ENCODE data around the gene HDAC10.

The HDAC10 gene

GRCh38 chr22:50250555-50251476 lies at the start of gene HDAC10:
TSS of gene HDAC10 (minus strand) at chr22:50251265. CDS start at chr22:50251032, 233 bp downstream.
- Histone ChIP-seq H3K4me3 (ENCODE audit: low read length in 2 of 2) (peak within 1 kb of the TSS; percentile 72 to 88), H3K36me3 (ENCODE audit: control insufficient read depth in 2 of 2, insufficient read depth in 2 of 2, low read length in 2 of 2) (peaks cover 8 to 12% of the 10 kb centered on the region in 2 donors), H3K27ac (ENCODE audit: low read length) (peak within 1 kb of the TSS; percentile 74), H3K9me3 (ENCODE audit: control insufficient read depth in 2 of 2, low read length in 2 of 2) (no peaks in the 10 kb centered on the region), H3K4me1 (ENCODE audit: control insufficient read depth, insufficient read depth, low read length) (peaks cover 35% of the 10 kb centered on the region), H3K27me3 (ENCODE audit: control insufficient read depth in 1 of 2, insufficient read depth in 2 of 2, low read length in 2 of 2) (no peaks in the 10 kb centered on the region), H3K9ac (ENCODE audit: low read length in 2 of 2) (peak within 1 kb of the TSS; percentile 76)

DNA sequence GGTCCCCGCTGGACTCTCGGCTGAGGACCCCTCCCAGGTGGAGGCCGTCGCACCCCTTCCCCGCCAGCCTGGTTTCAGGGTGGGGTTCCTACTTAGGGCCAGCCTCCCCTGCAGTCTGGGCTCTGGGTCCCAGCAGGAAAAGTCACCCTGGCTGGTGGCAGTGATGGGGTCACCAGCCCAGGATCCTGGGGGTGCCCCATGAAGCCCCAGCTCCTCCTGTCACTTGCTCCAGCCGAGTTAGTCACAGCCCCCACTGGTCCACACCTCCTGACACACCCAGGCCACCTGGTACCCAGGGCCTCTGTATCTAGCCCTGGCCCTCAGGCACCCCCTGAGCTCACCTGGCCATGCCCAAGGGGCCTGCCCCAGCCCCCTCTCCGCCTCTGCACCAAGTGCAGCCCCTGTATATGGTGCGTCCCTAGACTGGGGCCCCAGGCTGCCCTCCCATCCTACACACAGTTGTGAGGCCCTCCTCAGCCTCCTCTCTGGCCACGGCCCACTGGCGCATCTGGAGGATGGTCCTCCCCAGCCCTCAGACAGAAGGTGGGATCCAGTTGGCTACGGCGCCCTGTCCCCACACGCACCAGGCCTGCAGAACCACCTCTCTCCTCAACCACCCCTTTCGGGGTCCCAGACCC lies 49.7 kb upstream of the HDAC10 start:
- peak overlapping the region; percentile 91 for H3K27ac ChIP-seq (ENCODE audit: low read length)
- peak overlapping the region in 1 of 2 donors; percentile 32 for H3K9ac ChIP-seq (ENCODE audit: low read length in 2 of 2)
- H3K4me1 ChIP-seq (ENCODE audit: control insufficient read depth, insufficient read depth, low read length) = peaks cover 94% of the 10 kb centered on the region
- no peaks in the 10 kb centered on the region for H3K9me3 ChIP-seq (ENCODE audit: control insufficient read depth in 2 of 2, low read length in 2 of 2)
- no peaks in the 10 kb centered on the region for H3K36me3 ChIP-seq (ENCODE audit: control insufficient read depth in 2 of 2, insufficient read depth in 2 of 2, low read length in 2 of 2)
- no peaks in the 10 kb centered on the region for H3K27me3 ChIP-seq (ENCODE audit: control insufficient read depth in 1 of 2, insufficient read depth in 2 of 2, low read length in 2 of 2)
- peak overlapping the region; percentile 12 to 29 for H3K4me3 ChIP-seq (ENCODE audit: low read length in 2 of 2)

- Histone ChIP-seq H3K4me1 (ENCODE audit: control insufficient read depth, insufficient read depth, low read length) (peaks cover 88% of the 10 kb centered on the region), H3K27me3 (ENCODE audit: control insufficient read depth in 1 of 2, insufficient read depth in 2 of 2, low read length in 2 of 2) (no peaks in the 10 kb centered on the region), H3K36me3 (ENCODE audit: control insufficient read depth in 2 of 2, insufficient read depth in 2 of 2, low read length in 2 of 2) (no peaks in the 10 kb centered on the region), H3K9ac (ENCODE audit: low read length in 2 of 2) (no peak overlapping the region), H3K4me3 (ENCODE audit: low read length in 2 of 2) (peak overlapping the region in 1 of 2 donors; percentile 40), H3K9me3 (ENCODE audit: control insufficient read depth in 2 of 2, low read length in 2 of 2) (no peaks in the 10 kb centered on the region), H3K27ac (ENCODE audit: low read length) (no peak overlapping the region)
These were observed 48.9 kb upstream of the HDAC10 start for GRCh38 chr22:50299785-50300619.

- no peaks in the 10 kb centered on the region for H3K36me3 ChIP-seq (ENCODE audit: control insufficient read depth in 2 of 2, insufficient read depth in 2 of 2, low read length in 2 of 2)
- no peak overlapping the region for H3K9ac ChIP-seq (ENCODE audit: low read length in 2 of 2)
These were observed 48.1 kb upstream of the HDAC10 start for GRCh38 chr22:50298937-50299784.

DNA sequence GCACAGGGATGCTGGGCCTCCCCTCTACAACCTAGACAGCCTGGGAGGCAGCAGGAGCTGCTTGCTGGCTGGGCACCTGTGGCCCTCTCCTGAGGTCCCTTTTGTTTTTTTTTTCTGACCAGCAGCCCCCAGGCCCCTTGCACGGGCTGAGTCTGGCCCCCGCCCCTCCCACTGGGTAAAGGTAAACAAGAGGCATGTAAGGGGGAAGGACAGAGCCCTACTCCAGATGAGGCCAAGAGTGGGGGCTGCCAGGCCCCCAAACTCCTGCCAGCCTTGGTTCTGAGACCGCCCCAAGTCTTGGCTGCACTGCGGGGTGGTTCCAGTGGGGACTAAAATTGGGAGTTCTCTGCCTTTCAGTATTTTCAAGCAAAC lies 47.2 kb upstream of the HDAC10 start:
- H3K36me3 ChIP-seq (ENCODE audit: control insufficient read depth in 2 of 2, insufficient read depth in 2 of 2, low read length in 2 of 2) = no peaks in the 10 kb centered on the region
- H3K4me1 ChIP-seq (ENCODE audit: control insufficient read depth, insufficient read depth, low read length) = peaks cover 88% of the 10 kb centered on the region
- no peak overlapping the region for H3K9ac ChIP-seq (ENCODE audit: low read length in 2 of 2)
- no peaks in the 10 kb centered on the region for H3K27me3 ChIP-seq (ENCODE audit: control insufficient read depth in 1 of 2, insufficient read depth in 2 of 2, low read length in 2 of 2)
- H3K9me3 ChIP-seq (ENCODE audit: control insufficient read depth in 2 of 2, low read length in 2 of 2) = no peaks in the 10 kb centered on the region
- H3K27ac ChIP-seq (ENCODE audit: low read length) = peak overlapping the region; percentile 31
- H3K4me3 ChIP-seq (ENCODE audit: low read length in 2 of 2) = no peak overlapping the region

More at GRCh38 chr22:50298937-50299784, 48.1 kb upstream of the HDAC10 start:
- Histone ChIP-seq H3K9me3 (ENCODE audit: control insufficient read depth in 2 of 2, low read length in 2 of 2) (no peaks in the 10 kb centered on the region), H3K27ac (ENCODE audit: low read length) (no peak overlapping the region), H3K4me1 (ENCODE audit: control insufficient read depth, insufficient read depth, low read length) (peaks cover 88% of the 10 kb centered on the region), H3K4me3 (ENCODE audit: low read length in 2 of 2) (peak overlapping the region in 1 of 2 donors; percentile 40), H3K27me3 (ENCODE audit: control insufficient read depth in 1 of 2, insufficient read depth in 2 of 2, low read length in 2 of 2) (no peaks in the 10 kb centered on the region)

DNA sequence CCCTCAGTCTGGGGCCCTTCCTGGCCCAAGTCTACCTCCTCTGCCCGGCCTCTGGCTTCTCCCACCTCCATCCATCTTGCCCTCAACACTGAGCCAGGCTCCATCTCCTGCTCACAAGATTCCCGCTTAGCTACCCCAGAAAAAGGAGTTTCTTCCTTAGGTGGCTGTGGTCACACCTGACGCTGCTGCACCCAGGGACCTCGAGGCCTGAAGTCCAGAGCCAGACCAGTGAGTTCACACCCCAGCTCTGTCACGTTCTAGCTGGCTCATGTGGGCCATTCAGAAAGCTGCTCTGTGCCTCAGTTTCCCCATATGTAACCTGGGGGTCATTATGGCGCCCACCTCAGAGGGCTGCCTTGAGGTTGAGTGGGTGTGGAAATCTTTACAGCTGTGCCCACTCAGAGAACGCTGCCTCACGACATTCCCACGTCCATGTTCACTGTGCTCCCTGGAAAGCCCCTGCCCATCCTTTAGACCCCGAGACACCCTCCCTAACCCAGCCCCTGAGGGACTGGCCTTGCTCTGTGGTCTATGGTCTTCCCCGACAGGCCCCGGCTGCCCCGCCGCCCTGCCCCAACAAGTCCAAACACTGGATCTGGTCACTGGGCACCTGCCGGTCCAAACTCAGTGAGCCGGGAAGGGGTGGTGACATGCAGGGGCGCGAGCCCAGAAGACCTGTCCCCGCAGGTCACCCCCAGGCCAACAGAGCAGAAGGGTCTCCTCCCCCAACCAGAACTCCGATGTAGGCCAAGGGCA lies 46.6 kb upstream of the HDAC10 start:
- Histone ChIP-seq H3K9ac (ENCODE audit: low read length in 2 of 2) (peak overlapping the region in 1 of 2 donors; percentile 9), H3K27ac (ENCODE audit: low read length) (peak overlapping the region; percentile 31), H3K4me1 (ENCODE audit: control insufficient read depth, insufficient read depth, low read length) (peaks cover 88% of the 10 kb centered on the region), H3K9me3 (ENCODE audit: control insufficient read depth in 2 of 2, low read length in 2 of 2) (no peaks in the 10 kb centered on the region), H3K36me3 (ENCODE audit: control insufficient read depth in 2 of 2, insufficient read depth in 2 of 2, low read length in 2 of 2) (no peaks in the 10 kb centered on the region), H3K27me3 (ENCODE audit: control insufficient read depth in 1 of 2, insufficient read depth in 2 of 2, low read length in 2 of 2) (no peaks in the 10 kb centered on the region), H3K4me3 (ENCODE audit: low read length in 2 of 2) (no peak overlapping the region)

GRCh38 chr22:50296658-50297490 lies 45.8 kb upstream of the HDAC10 start:
- Histone ChIP-seq H3K9me3 (ENCODE audit: control insufficient read depth in 2 of 2, low read length in 2 of 2) (no peaks in the 10 kb centered on the region), H3K27ac (ENCODE audit: low read length) (peak overlapping the region; percentile 31), H3K9ac (ENCODE audit: low read length in 2 of 2) (no peak overlapping the region), H3K27me3 (ENCODE audit: control insufficient read depth in 1 of 2, insufficient read depth in 2 of 2, low read length in 2 of 2) (no peaks in the 10 kb centered on the region), H3K4me1 (ENCODE audit: control insufficient read depth, insufficient read depth, low read length) (peaks cover 85% of the 10 kb centered on the region), H3K36me3 (ENCODE audit: control insufficient read depth in 2 of 2, insufficient read depth in 2 of 2, low read length in 2 of 2) (no peaks in the 10 kb centered on the region), H3K4me3 (ENCODE audit: low read length in 2 of 2) (no peak overlapping the region)

- H3K9ac ChIP-seq (ENCODE audit: low read length in 2 of 2) = peak overlapping the region; percentile 20 to 36
- peaks cover 8 to 9% of the 10 kb centered on the region in 2 donors for H3K36me3 ChIP-seq (ENCODE audit: control insufficient read depth in 2 of 2, insufficient read depth in 2 of 2, low read length in 2 of 2)
- peak overlapping the region; percentile 76 for H3K27ac ChIP-seq (ENCODE audit: low read length)
- no peaks in the 10 kb centered on the region for H3K9me3 ChIP-seq (ENCODE audit: control insufficient read depth in 2 of 2, low read length in 2 of 2)
- H3K4me3 ChIP-seq (ENCODE audit: low read length in 2 of 2) = no peak overlapping the region
- peaks cover 62% of the 10 kb centered on the region for H3K4me1 ChIP-seq (ENCODE audit: control insufficient read depth, insufficient read depth, low read length)
- no peaks in the 10 kb centered on the region for H3K27me3 ChIP-seq (ENCODE audit: control insufficient read depth in 1 of 2, insufficient read depth in 2 of 2, low read length in 2 of 2)
These were observed 43.2 kb upstream of the HDAC10 start for GRCh38 chr22:50294319-50294656.
